Thyroid gland (tissue), 4 donors: ENCODE measurements around the gene PTPRT.

Experiments used
- POLR2A ChIP-seq, 2 donors: fragments of 450-650 bp; IDR thresholded peaks; one replicate each; pipeline ENCODE4 v1.6.1; 2017; ENCODE audit warnings: antibody characterized with exemption in 2 of 2, mild to moderate bottlenecking in 2 of 2, moderate library complexity in 1 of 2
- TF ChIP-seq, protein P1 (sequence below), 6 experiments: fragments of 200-600 bp in 3 of 6; fragments of 450-650 bp in 3 of 6; sonication (generic) in 3 of 6; IDR thresholded peaks; one replicate each; pipeline ENCODE4 v1.5.1; 2016 to 2019; ENCODE audit warnings: antibody characterized with exemption in 6 of 6, mild to moderate bottlenecking in 2 of 6, inconsistent platforms in 1 of 6, moderate library complexity in 1 of 6

DNA sequence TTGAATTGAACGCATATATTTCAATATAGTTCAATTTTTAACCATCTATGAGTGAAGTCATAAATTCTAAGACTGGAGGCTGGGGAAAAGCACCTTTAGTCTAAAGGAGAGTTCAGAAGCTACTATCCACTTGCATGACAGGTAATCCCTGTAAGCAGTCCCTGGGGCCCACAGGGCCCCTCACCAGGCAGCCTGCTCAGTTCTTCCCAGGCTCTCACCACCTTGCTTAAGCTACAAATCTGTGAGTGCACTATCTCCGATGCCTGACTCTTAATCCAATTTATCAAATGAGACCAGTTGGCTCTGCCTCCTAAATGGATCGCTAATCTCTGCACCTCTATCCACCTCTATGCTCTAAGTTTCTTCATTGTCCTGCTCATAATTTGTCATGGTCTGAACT lies 413.8 kb downstream of the PTPRT start:
- TF ChIP-seq, protein P1, sequence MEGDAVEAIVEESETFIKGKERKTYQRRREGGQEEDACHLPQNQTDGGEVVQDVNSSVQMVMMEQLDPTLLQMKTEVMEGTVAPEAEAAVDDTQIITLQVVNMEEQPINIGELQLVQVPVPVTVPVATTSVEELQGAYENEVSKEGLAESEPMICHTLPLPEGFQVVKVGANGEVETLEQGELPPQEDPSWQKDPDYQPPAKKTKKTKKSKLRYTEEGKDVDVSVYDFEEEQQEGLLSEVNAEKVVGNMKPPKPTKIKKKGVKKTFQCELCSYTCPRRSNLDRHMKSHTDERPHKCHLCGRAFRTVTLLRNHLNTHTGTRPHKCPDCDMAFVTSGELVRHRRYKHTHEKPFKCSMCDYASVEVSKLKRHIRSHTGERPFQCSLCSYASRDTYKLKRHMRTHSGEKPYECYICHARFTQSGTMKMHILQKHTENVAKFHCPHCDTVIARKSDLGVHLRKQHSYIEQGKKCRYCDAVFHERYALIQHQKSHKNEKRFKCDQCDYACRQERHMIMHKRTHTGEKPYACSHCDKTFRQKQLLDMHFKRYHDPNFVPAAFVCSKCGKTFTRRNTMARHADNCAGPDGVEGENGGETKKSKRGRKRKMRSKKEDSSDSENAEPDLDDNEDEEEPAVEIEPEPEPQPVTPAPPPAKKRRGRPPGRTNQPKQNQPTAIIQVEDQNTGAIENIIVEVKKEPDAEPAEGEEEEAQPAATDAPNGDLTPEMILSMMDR (IDR thresholded peaks at IDR 0.05): no peak
- no peak for TF ChIP-seq POLR2A (IDR thresholded peaks at IDR 0.05)
